CD4-positive, alpha-beta T cell treated with Interferon alpha-2 for 1 hour (primary cell): ENCODE measurements around the gene FAM107B.
A peak's percentile ranks its signal among the peaks of the same experiment; 100 is the strongest.

ENCODE experiments used
- DNase-seq, 2 donors: peaks; one replicate each; pipeline ENCODE4 v3.0.0-alpha.2; 2020 to 2022

FAM107B gene

DNA sequence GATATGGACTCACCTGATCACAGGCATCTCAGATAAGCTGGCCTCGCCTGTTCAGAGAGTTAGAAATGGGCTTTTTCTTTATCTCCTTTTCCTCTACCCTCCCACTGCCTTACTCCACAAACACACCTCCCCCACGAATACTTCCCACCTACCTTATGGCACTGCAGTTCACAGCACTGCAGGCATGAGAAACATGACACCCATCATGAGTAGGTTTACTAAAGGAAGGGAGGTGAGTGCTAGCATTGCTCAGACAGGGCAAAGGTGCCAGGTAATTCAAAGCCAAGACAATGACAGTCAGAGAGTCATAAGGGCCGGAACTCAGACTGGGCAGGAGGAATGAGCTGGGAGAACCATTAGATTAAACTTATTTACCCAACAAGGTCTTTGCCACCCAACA is 220.6 kb downstream of the FAM107B start:
- DNase-seq: no peak

DNA sequence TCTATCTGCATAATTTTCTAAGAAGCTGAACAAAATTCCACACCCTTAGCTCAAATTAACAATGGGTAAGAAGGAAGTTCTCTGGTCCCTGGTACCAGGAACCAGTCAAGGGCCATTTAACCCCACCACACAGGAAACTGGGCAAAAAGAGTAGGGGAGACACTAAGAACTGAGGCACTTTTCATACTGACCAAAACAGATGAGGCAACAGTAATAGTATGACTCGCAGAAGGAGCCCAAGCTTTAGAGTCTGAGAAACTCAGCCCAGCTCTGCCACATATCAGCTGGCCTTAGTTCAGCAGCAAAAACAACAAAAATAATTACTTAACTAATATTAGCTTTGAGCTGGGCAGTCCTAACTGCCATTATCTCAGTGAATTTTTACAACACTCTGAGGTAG is 221.2 kb downstream of the FAM107B start:
- no peak for DNase-seq

DNA sequence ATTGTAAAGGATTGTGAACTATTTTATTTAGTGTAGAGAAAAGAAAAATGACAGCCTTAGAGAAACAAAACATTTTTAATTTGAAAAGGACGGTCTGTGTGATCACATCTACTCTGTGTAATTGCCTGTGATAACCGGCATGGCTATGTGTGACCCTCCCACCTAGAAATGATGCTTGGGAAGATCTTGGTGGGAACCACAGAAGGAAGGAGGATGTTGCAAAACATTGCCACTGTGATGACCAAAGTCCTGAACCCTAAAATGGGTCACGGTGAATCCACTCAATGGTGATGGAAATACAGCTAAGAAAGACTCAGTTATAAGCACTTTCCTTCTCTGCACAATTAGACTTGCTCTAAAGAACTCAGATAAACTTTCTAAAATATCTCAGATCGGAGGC is 222.7 kb downstream of the FAM107B start:
- DNase-seq: no peak

DNA sequence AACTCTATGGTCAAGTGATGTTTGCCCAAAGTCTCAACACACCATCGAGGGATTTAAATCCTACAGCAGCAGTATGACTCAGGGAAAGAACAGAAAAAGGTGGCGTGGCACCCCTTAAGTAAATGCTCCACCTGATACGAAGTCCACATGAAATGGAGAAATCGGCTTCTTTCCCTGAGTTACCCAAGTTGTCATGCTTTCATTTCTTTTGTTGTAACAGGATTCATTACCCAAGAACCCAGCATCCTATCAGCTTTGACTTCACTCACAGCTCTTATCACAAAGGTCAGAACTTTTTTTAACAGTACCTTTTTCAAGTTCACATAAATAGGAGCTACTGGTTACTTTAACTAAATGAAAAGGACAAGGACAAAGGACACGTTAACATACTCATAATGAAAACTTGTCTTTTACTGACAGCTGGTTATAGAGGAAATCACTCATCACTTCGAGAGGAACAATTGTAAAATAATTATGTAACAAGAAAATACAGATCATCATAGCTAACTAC is 224.2 kb downstream of the FAM107B start:
- DNase-seq: no peak

DNA sequence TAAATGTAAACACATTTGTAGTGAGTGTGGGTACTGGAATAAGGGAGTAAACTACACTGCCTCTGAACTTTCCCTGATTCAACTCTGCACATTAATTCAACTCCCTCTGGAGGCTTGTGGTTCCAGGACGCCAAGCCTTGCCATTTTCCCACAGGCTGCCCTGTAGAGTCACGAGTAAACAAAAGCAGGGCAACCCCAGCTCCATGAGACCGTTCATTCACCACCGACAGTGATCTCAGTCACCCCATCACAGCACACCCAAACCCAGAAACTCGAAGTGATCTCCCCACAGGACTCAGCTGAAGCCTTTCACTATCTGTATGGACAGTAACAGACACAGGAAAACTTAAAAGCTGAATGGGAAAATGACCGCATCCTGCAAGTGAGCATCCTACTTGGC is 225.2 kb downstream of the FAM107B start:
- DNase-seq: no peak

DNA sequence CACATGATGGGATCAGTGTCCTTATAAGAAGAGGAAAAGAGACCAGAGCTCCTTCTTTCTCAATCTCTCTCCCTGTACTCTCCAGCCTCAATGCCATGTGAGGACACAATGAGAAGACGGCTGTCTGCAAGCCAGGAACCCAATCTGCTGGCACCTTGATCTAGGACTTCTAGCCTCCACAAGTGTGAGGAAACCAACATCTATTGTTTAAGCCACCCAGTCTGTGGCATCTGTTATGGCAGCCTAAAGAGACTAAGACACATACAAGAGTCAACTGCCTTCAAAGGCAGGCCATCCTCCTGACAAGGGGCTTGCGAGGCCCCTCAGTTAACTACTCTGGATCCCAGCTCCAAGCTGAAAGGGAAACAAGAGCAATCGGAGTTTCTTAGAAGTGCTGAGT is 225.7 kb downstream of the FAM107B start:
- no peak for DNase-seq

DNA sequence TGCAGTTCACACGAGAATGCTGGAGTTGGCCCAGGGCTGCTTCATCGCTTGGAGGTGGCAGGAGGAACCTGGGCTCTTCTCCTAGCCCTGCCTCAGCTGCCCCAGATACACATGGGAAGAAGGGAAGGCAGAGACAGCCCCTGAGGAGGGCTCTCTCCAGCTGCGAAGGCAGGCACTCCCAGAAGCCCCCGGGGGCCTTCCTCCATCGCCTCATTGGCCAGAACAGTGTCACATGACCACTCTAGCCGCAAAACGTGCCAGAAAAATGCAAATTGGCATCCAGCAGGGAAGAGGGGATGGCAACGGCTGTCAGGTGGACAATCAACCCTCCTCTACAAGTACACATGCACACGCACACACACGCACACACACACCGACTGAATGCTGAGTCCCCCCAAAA is 226.2 kb downstream of the FAM107B start:
- DNase-seq: no peak

DNA sequence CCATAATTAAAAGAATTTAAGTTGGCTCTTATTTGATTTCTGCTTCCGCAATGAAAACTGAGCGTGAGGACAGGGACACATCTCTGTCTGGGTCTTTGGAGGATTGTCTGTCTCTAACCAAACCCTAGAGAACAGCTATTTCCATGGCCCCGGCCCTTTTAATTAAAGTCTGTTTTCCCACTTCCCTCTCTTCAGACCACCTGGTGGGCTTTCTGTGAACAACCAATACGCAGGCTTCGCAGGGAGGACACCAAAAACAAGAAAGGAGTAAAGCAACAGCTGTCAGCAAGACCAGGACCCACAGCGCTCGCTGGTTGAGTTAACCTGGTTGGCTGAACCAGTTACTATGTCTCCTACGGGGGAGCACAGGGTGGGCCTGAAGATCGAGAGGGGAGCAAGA is 226.9 kb downstream of the FAM107B start:
- no peak for DNase-seq

DNA sequence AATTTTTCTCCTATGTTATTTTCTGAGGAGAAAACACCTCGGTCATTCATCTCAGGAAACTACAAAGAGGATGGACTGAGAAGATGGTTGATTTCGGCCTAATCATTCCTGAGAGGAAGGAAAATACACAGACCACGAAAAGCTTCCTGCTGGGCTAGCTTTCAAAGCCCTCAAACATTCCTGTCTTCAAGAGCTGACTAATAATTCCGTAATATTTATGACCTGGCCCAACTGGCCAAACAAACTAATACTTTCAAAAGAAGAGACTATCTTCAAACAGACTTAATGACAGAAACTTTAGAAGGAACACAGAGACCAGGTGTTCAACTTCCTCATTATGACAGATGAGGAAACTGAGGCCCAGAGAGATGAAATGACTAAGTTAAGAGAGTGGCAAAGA is 228.9 kb downstream of the FAM107B start:
- DNase-seq: no peak

DNA sequence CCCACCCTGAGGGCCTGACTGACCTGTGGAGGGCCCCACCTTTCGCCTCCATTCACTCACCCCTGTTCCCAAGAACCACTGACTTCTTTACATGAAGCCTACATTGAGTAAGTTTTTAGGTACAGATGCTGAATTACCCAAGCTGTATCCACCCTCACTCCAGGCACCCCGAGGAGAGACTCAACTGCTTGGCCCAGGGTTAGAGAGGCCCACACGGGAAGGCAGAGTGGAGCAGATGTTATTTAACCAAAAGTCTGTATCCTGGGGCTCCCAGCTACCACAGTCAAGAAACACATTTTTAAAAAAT is 230.8 kb downstream of the FAM107B start:
- DNase-seq: no peak

DNA sequence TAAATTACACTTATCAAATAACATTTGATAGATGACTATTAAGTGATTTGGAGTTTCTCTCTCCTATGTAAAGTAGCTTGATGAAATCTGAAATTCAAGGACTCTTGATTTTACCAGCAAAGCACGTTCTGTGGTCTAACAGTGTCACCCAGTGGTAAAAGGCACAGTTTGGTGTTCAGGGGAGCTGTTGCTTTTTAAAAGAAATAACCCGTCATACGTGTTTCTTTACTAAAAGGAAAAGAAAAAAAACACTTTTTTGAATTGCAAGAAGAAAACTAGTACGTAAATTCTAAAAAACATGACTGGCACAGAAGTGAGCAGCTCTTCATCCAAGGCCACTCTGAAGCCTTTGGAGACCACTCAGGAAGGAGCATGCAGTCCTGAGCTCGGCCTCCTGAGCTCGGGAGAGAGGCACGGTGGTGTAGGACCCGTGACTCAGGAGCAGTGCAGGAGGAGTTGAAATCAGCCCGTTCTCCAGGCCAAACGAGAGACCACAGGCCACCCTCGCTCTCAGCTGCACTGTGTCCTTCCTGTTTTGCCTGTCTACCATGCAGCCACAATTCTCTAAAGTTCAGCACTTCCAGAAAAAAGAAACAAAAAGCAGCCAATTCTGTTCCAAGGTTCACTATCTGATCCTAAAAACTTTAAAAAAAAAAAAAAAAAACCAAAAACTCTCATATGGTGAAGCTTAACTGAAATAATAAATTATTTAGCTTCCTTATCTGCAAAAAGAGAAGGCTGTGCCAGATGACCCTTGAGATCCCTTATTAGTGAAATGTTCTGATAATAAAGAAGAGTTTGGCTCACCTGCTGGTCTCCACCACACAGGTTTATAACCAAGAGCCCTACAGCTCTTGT is 231.4 kb downstream of the FAM107B start:
- peak; percentile 58 to 74 for DNase-seq

DNA sequence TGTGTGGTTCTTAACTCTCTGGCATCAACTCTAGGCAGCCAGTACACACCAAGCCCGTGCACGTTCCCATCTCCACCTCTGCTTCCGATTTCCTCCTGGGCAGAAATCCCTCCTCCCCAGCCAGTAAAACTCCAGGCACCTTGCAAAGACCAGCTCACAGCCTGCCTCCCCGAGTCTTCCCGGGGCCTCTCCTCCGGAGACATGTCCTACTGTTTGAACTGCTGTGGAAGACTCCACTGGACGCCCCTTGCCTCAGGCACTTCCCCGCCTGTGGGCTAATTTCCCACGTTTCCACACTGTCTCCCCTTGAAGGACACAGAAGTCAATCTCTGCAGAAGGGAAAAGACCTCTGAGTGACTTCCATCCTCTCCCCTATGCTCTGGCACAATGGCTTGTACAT is 233.3 kb downstream of the FAM107B start:
- DNase-seq: no peak

DNA sequence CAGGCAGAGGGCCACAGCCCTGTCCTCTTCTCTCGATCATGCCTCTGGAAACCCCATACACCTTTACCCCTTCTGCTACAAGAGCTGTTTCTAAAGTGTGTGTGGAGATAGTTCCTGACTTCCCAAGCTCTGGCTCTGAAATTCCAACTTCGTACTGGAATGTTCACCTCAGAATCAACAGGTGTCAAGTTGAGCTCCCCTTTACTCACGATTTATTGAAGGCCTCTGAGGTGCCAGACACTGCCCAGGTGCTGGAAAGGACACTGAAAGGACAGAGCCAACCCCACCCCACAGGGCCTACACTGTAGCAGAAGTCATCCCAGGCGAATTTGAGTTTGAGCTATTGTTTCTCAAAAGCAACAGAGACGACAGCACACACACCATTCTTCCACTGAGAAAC is 234.1 kb downstream of the FAM107B start:
- DNase-seq: no peak

DNA sequence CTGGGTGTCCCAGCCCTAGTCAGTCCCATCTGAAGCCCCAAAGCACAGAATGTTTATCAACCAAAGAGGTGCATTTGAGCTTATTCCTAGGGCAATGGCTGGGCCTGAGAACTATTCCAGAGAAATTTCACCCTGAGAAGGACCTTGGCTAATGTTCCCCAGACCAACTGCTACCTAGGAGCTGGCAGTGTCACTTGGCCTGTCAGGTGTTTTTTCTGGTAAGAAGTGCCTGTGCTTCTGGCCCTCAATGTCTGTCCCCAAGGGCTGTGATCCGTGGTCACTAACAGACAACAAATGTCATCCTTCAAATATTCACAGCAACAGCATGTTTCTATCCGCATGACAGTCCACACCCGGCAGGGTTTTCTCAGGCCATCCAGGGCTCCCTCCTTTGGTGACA is 234.6 kb downstream of the FAM107B start:
- DNase-seq: no peak

DNA sequence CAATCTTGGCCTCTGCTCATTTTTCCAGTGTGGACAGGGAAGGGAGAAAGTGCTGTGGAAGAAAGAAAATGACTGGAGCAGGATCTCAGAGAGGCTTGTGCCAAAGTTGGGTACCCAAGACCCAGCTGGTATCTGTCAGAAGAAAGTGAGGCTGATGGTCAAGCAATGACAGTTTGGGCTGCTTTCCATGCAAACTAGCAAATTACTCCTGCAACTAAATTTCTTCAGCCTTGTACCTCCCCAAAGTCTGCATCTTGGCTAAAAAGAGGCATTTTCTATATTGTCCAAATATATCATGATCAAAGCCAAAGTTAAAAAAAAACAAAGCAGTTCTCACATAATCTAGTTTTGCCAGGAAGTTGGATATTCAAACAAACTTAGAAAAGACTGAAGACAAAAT is 235.5 kb downstream of the FAM107B start:
- DNase-seq: no peak

DNA sequence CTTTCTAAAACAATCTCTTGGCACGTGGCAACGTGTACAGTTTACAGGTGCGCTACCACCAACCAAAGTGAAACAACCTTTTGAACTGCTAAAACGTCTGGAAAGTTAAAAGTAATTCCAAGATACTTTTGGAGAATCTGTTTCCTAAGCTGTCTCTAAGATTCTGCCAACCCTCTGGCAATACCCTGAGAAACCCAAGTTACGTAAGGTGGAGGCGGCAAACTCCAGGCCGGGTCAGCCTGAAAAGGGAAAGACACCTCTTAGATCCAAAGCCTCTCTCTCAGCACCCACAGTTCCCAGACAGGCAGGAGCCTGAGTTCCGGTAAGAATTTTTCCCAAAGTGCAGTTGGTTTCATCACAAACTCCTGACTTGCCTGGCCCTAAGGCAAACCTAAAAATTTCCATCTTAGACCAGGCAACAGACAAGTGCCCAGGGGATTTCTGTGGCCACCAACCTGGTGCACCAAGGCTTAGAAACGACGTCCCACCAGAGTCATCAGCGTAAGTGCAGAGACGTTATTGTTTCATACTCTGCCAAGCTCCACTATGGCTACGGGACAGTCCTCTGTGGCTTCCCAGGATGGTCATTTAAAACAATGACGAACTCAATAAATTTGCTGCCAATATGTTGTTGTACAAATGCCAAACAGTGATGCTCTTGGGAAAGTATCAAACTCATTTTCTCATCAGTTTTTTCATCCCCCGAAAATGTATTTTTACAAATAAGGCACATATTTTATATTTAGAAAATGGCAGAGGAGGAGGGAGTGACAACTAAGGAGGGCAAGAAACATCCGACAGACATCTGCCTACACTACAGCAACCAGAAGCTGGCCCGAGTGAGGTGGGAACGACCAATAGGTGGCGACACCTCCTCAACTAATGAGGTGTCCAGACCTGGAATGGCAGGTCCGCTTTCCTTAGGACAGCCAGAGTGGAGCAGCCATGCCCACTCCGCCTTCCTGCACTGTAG is 238.2 kb downstream of the FAM107B start:
- DNase-seq: peak; percentile 47 to 61

DNA sequence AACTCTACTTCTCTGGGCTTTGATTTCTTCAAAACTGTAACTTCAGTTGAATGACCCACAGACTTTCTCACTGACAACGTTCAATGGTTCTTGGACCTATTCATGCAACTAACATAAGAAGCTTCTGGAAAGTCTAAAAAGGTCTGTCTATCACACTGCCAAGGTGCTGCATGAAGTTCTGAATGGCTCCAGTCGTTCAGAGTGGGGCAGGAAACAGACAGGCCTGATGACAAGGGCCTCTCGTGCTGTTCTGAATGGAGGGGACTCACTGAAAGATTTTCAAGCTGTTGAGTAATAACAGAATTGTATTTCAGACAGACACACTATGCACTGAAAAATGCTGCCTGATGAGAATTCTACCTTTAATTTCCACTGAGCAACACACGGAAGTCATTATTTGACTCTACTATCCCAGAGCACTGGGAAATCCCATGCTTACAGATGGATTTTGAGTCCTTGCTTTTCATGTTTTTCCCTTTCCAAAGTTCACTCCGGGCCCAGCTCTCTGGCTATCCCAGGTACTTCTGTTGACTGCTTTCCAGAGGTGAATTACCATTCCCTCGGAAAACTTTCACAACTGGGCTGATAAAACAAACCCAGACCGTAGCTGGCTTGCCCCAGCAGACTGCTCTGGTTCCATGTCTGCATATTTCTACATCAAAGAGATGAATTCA is 239.1 kb downstream of the FAM107B start:
- DNase-seq: no peak

DNA sequence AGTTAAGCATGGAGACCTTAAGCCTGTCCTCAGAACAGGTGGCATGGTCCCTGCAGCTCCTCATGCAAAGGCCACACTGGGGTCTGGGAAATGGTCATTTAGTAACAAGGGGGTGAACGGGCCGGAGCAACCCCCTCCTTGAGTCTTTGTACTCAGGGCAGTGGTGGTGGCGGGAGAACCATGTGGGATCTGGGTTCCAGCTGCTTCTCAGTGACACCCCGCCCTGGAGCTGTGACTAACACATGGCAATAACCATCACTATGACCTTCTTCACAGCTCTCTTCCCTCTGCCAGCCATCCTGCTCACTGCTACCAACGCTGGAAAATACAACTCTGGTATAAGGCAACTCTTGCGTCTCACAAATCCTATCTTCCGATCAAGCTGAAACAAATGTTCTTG is 240.5 kb downstream of the FAM107B start:
- no peak for DNase-seq

DNA sequence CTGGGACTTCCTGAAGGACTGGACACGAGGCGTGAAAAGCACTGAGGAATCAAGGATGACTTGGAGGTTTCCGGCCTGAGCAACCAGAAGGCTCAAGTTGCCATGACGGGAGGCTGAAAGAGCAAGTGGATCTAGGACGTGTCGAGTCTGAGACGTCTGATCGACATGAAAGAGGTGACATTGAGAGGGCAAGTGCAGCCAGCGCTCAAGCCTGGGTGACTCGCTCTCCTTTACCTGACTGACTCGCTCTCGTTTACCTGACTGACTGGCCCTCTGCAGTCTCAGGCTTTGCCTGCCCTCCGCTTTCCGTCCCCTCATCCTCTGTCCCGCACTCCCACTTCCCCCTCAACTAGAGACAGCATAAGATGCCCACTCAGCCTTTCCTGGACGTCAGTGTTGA is 241.4 kb downstream of the FAM107B start:
- no peak for DNase-seq

DNA sequence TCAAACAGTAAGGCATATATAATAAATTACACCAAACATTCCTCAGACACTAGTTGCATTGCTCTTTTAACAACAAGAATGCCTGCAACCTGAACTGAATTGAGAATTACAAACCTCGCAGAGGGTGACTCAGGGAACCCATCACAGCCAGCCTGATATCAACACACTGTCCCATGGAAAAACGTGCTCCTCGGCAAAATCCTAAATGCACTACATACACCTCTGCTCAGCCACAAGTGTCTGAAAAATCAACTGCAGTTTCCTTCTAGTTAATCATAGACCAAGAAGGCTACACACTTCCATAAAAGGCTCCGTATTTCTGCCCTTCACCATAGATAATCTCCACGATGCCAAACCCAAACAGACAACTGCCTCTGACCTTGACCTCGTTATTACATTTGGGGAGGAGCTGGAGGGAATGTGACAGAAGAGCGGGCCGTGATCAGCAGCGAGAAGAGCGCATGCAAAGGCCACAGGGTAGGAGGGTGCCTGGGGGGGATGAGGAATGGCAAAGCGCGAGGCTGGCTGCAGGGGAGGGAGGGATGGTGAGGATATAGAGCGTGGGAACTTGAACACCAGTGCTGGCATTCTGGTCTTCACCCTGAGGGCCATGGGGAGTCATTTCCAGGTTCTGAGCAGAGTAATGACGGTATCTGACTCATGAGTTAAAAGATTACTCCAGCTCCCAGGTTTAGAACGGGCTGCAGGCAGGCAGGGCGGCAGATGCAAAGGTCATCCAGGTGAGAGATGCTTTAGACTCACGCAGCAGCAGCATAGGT is 242.0 kb downstream of the FAM107B start:
- no peak for DNase-seq

DNA sequence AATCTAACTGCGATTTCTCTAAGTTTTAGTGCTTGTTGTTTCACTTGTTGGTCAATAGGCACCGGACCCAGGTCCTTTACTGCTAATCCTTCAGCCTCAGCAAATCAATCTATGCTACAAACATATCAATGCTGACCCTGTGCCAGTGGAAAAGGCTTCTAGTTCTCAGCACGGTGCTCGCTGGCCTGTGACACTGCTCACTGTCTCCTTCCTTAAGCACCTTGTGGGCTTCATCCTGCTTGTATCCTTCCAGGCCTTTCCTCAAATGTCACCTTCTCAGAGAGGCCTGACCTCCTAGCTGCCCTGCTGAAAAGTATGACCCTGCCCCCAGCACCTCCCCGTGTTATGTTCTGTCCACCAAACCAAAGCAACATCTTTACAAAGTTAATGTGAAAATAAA is 242.7 kb downstream of the FAM107B start:
- DNase-seq: no peak

DNA sequence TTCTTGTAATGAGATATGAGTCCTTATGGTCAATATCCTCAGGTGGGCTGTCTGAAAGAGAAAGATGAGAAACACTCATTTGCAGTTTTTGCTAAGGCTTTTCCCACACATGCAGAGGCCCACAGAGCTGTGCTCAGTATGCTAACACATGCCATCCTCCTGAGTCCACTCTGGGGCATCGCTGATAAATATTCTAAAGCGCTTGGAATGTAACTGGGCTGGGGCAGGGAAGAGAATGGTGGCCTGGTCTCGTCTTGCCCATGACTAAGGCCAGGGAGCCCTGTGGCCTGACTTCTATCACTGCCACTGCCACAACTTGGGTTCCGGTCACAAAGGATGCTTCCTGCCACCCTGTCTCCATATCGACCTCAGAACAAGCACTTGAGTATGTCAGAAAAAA is 244.2 kb downstream of the FAM107B start:
- no peak for DNase-seq

DNA sequence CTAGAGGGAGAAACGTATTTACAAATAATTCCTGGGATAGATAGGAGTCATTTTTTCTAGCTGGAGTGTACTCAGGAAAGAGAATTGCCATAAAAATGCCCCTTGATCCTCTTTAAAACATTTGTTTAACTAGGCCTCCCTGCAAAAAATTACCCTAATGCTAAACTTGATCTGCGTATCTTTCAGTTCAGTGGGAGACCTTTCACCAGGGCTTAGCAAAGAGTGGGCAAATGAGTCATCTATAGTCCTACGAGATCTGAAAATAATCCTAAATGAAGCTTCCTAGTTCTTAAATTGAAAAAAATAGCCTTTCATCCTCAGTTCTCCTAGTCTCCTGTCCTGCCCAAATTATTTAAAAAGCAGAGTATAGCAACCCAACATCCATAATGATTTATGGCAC is 245.3 kb downstream of the FAM107B start:
- DNase-seq: no peak
